H9 (cell line): ENCODE results near the gene HOXD12. TPM values are rescaled to one million over a fixed set of nuclear protein-coding genes. Genes with fewer than 3 reads are reported as not detected.

Experiments used
- DNase-seq: peaks from one replicate; pipeline ENCODE4 v3.0.0-alpha.2; 2017
- H2AFZ ChIP-seq: one replicate; pipeline ENCODE4 v1.6.1; 2013; ENCODE audit warnings: mild to moderate bottlenecking, low read length, control low read depth, moderate library complexity
- H2AK5ac ChIP-seq: 2 replicates; pipeline ENCODE4 v1.6.1; 2013; ENCODE audit warnings: low read length, control low read depth, mixed read lengths; ENCODE audit not compliant: insufficient read length
- H2BK120ac ChIP-seq: one replicate; pipeline ENCODE4 v1.6.1; 2013; ENCODE audit warnings: low read depth, mild to moderate bottlenecking, low read length, control low read depth, inconsistent platforms; ENCODE audit not compliant: poor library complexity, severe bottlenecking
- H2BK12ac ChIP-seq: 2 replicates; pipeline ENCODE4 v1.6.1; 2013; ENCODE audit warnings: low read length, control low read depth, mixed read lengths, low read depth; ENCODE audit not compliant: insufficient read length
- H2BK15ac ChIP-seq: 2 replicates; pipeline ENCODE4 v1.6.1; 2013; ENCODE audit warnings: low read depth, low read length, control low read depth
- H2BK20ac ChIP-seq: one replicate; pipeline ENCODE4 v1.6.1; 2013; ENCODE audit warnings: low read depth, mild to moderate bottlenecking, low read length, control low read depth, inconsistent platforms; ENCODE audit not compliant: poor library complexity, severe bottlenecking
- H2BK5ac ChIP-seq: 2 replicates; pipeline ENCODE4 v1.6.1; 2013; ENCODE audit warnings: low read length, control low read depth, mixed read lengths; ENCODE audit not compliant: insufficient read length
- H3K14ac ChIP-seq: 2 replicates; pipeline ENCODE4 v1.6.1; 2013; ENCODE audit warnings: low read length, control low read depth; ENCODE audit not compliant: insufficient read depth
- H3K18ac ChIP-seq: 2 replicates; pipeline ENCODE4 v1.6.1; 2013; ENCODE audit warnings: low read depth, mild to moderate bottlenecking, mixed read lengths, low read length, control low read depth; ENCODE audit not compliant: insufficient read length
- H3K23ac ChIP-seq: 2 replicates; pipeline ENCODE4 v1.6.1; 2013; ENCODE audit warnings: low read length, control low read depth, mixed read lengths, low read depth; ENCODE audit not compliant: insufficient read length
- H3K23me2 ChIP-seq: 2 replicates; pipeline ENCODE4 v1.6.1; 2013; ENCODE audit warnings: low read depth, mild to moderate bottlenecking, mixed read lengths, low read length, control low read depth; ENCODE audit not compliant: insufficient read length, poor library complexity, severe bottlenecking
- H3K27ac ChIP-seq: 2 replicates; pipeline ENCODE4 v1.5.1; 2013; ENCODE audit warnings: low read length, control low read depth, mixed read lengths, low read depth; ENCODE audit not compliant: insufficient read length
- H3K27me3 ChIP-seq: 2 replicates; pipeline ENCODE4 v1.6.1; 2013; ENCODE audit warnings: low read length, control low read depth, inconsistent platforms; ENCODE audit not compliant: insufficient read depth
- H3K4ac ChIP-seq: 2 replicates; pipeline ENCODE4 v1.6.1; 2013; ENCODE audit warnings: low read depth, mild to moderate bottlenecking, control low read depth, inconsistent platforms, low read length, moderate library complexity
- H3K4me1 ChIP-seq: 2 replicates; pipeline ENCODE4 v1.6.1; 2013; ENCODE audit warnings: low read length, control low read depth, inconsistent platforms; ENCODE audit not compliant: insufficient read depth
- H3K4me2 ChIP-seq: 2 replicates; pipeline ENCODE4 v1.6.1; 2013; ENCODE audit warnings: low read length, control low read depth, mixed read lengths; ENCODE audit not compliant: insufficient read length, insufficient read depth
- H3K56ac ChIP-seq: 2 replicates; pipeline ENCODE4 v1.6.1; 2013; ENCODE audit warnings: low read depth, mild to moderate bottlenecking, mixed read lengths, low read length, control low read depth; ENCODE audit not compliant: insufficient read length
- H3K79me1 ChIP-seq: 2 replicates; pipeline ENCODE4 v1.6.1; 2013; ENCODE audit warnings: low read depth, mild to moderate bottlenecking, moderate library complexity, low read length, control low read depth, inconsistent platforms; ENCODE audit not compliant: insufficient read depth, poor library complexity, severe bottlenecking
- H3K79me2 ChIP-seq: 2 replicates; pipeline ENCODE4 v1.6.1; 2013; ENCODE audit warnings: low read length, control low read depth, inconsistent platforms; ENCODE audit not compliant: insufficient read depth
- H3K9ac ChIP-seq: 2 replicates; pipeline ENCODE4 v1.6.1; 2013; ENCODE audit warnings: low read length, control low read depth, mixed read lengths; ENCODE audit not compliant: insufficient read length; ENCODE audit errors: extremely low read depth
- H3K9me3 ChIP-seq: one replicate; pipeline ENCODE4 v1.6.1; 2013; ENCODE audit warnings: low read depth, low read length, inconsistent platforms; ENCODE audit not compliant: control insufficient read depth
- H3T11ph ChIP-seq: one replicate; pipeline ENCODE4 v1.6.1; 2013; ENCODE audit warnings: mild to moderate bottlenecking, low read length, control low read depth, inconsistent platforms
- H4K20me1 ChIP-seq: one replicate; pipeline ENCODE4 v1.6.1; 2013; ENCODE audit not compliant: control insufficient read depth, insufficient read length, insufficient read depth
- H4K5ac ChIP-seq: 2 replicates; pipeline ENCODE4 v1.6.1; 2013; ENCODE audit warnings: low read depth, mild to moderate bottlenecking, mixed read lengths, low read length, control low read depth; ENCODE audit not compliant: insufficient read length
- H4K8ac ChIP-seq: replicated peaks from 2 replicates; pipeline ENCODE4 v1.6.1; 2013; ENCODE audit warnings: low read length, control low read depth, mixed read lengths, low read depth; ENCODE audit not compliant: insufficient read length
- H4K91ac ChIP-seq: 2 replicates; pipeline ENCODE4 v1.6.1; 2013; ENCODE audit warnings: low read depth, mild to moderate bottlenecking, moderate library complexity, mixed read lengths, low read length, control low read depth; ENCODE audit not compliant: insufficient read length
- H3K27ac Mint-ChIP-seq, 3 experiments: 2 replicates in 2 of 3; 3 replicates in 1 of 3; pipeline ENCODE4 v1.8.0; 2020 to 2021; ENCODE audit warnings: mixed read lengths in 3 of 3, mild to moderate bottlenecking in 1 of 3, moderate library complexity in 1 of 3
- H3K27me3 Mint-ChIP-seq: 2 replicates; pipeline ENCODE4 v1.8.0; 2021; ENCODE audit warnings: low read depth, mild to moderate bottlenecking, moderate library complexity, mixed read lengths
- H3K36me3 Mint-ChIP-seq, 3 experiments: 2 replicates in 2 of 3; 3 replicates in 1 of 3; pipeline ENCODE4 v1.8.0; 2020 to 2021; ENCODE audit warnings: low read depth in 3 of 3, mixed read lengths in 3 of 3; ENCODE audit not compliant: insufficient read depth in 1 of 3
- H3K4me1 Mint-ChIP-seq, 2 experiments: 2 replicates each; pipeline ENCODE4 v1.8.0; 2020; ENCODE audit warnings: mixed read lengths in 2 of 2
- H3K4me3 Mint-ChIP-seq, 2 experiments: 2 replicates in 1 of 2; 3 replicates in 1 of 2; pipeline ENCODE4 v1.8.0; 2020 to 2021; ENCODE audit warnings: mild to moderate bottlenecking in 2 of 2, mixed read lengths in 2 of 2, moderate library complexity in 1 of 2
- H3K9me3 Mint-ChIP-seq, 2 experiments: 2 replicates in 1 of 2; 3 replicates in 1 of 2; pipeline ENCODE4 v1.8.0; 2020; ENCODE audit warnings: mild to moderate bottlenecking in 2 of 2, mixed read lengths in 2 of 2, moderate library complexity in 1 of 2
- WGBS: extraction: QIAGEN DNeasy Blood & Tissue Kit; methylation state at CpG from one replicate; pipeline ENCODE4 v1.1.7; 2013; ENCODE audit warnings: missing lambda C conversion rate, low lambda C conversion rate, mixed read lengths; ENCODE audit not compliant: insufficient read length; ENCODE audit errors: extremely low coverage; 5-methylcytosine and 5-hydroxymethylcytosine counted together
- total RNA-seq: library from RNA; stranded (reverse); gene quantifications from 2 replicates; pipeline ENCODE4 v1.2.1, GENCODE V29; 2021
- TF ChIP-seq, protein P1 (sequence below): fragments of 200-600 bp; sonication (generic); conservative IDR thresholded peaks from 3 replicates; pipeline ENCODE4 v1.8.0; 2021; ENCODE audit warnings: antibody characterized with exemption, mild to moderate bottlenecking

Gene HOXD12
- total RNA-seq, 1 experiment from 2014 or later, result not detected

DNA sequence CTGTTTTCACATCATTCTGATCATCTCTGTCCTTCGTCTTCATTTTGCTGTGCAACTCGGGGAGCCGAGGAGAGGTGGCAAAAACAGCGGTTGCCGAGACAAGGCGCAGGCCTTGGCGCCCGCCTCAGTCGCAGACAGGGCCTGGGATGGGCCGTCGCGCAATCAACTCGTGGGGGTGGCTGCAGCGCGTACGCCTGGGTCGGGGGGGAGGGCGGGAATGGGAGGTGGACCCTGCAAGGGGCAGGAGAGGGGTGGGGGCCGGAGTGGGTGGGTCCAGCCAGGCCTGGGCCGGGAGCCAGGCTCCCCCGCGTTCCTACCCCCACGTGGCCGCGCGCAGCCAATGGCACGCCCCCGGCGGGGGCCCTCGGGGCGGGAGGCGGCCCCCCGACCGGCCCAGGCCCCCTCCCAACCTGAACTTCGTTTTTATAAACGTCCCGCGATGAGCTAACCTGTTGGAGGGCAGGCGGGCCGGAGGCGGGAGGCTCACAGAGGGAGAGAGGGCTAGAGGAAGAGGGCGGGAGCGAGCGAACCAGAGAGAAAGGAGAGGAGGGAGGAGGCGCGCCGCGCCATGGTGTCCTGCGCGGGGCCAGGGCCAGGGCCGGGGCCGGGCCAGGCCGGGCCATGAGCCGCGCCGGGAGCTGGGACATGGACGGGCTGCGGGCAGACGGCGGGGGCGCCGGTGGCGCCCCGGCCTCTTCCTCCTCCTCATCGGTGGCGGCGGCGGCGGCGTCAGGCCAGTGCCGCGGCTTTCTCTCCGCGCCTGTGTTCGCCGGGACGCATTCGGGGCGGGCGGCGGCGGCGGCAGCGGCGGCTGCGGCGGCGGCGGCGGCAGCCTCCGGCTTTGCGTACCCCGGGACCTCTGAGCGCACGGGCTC lies 7.1 kb upstream of the HOXD12 start, which contains the start of gene HOXD13:
Gene HOXD13, plus strand, starts transcription at position 452 of the 875 bp plus-strand sequence. Its CDS starts 170 bp downstream, at position 622.
- peaks cover 8 to 25% of the 10 kb centered on the region in 2 experiments; a peak in 4 of 5 replicates for H3K9me3 Mint-ChIP-seq
- Histone ChIP-seq H3K14ac (no peak within 1 kb of the TSS), H3K27ac (no peak within 1 kb of the TSS), H3K23ac (no peak within 1 kb of the TSS), H2BK15ac (no peak within 1 kb of the TSS), H3K4me1 (peaks cover 3% of the 10 kb centered on the region; the same call in 1 of the 2 replicates), H3K9ac (no peak within 1 kb of the TSS), H3K79me2 (no peaks in the 10 kb centered on the region), H4K8ac (no peak within 1 kb of the TSS), H2AFZ (no peak within 1 kb of the TSS), H4K20me1 (no peaks in the 10 kb centered on the region), H3K18ac (no peak within 1 kb of the TSS), H2BK20ac (no peak within 1 kb of the TSS), H3K27me3 (peaks cover 84% of the 10 kb centered on the region), H3K23me2 (no peaks in the 10 kb centered on the region), H2BK120ac (no peak within 1 kb of the TSS), H3K9me3 (no peaks in the 10 kb centered on the region), H2BK5ac (no peak within 1 kb of the TSS), H4K5ac (no peak within 1 kb of the TSS), H2BK12ac (no peak within 1 kb of the TSS), H3K79me1 (no peaks in the 10 kb centered on the region), H3K56ac (no peak within 1 kb of the TSS), H3T11ph (no peak within 1 kb of the TSS), H4K91ac (no peak within 1 kb of the TSS), H2AK5ac (no peak within 1 kb of the TSS), H3K4me2 (peak within 1 kb of the TSS; percentile 43), H3K4ac (no peak within 1 kb of the TSS)
- peaks cover 21 to 34% of the 10 kb centered on the region in 2 experiments for H3K4me1 Mint-ChIP-seq
- peaks cover 97% of the 10 kb centered on the region for H3K27me3 Mint-ChIP-seq
- DNase-seq, result peak; percentile 86
- no peak within 1 kb of the TSS for H3K27ac Mint-ChIP-seq
- no CpG with 5 or more reads among the region's 95 CpGs for WGBS
- H3K4me3 Mint-ChIP-seq, result peak within 1 kb of the TSS; percentile 40 to 73
- peaks cover 0 to 3% (median 0%) of the 10 kb centered on the region in 3 experiments; a peak in 2 of 7 replicates for H3K36me3 Mint-ChIP-seq
- TF ChIP-seq, protein P1, sequence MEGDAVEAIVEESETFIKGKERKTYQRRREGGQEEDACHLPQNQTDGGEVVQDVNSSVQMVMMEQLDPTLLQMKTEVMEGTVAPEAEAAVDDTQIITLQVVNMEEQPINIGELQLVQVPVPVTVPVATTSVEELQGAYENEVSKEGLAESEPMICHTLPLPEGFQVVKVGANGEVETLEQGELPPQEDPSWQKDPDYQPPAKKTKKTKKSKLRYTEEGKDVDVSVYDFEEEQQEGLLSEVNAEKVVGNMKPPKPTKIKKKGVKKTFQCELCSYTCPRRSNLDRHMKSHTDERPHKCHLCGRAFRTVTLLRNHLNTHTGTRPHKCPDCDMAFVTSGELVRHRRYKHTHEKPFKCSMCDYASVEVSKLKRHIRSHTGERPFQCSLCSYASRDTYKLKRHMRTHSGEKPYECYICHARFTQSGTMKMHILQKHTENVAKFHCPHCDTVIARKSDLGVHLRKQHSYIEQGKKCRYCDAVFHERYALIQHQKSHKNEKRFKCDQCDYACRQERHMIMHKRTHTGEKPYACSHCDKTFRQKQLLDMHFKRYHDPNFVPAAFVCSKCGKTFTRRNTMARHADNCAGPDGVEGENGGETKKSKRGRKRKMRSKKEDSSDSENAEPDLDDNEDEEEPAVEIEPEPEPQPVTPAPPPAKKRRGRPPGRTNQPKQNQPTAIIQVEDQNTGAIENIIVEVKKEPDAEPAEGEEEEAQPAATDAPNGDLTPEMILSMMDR, result no peak
